GM13976 (cell line): ENCODE data around the gene ELP1.
A peak's percentile ranks its signal among the peaks of the same experiment; 100 is the strongest.

Experiments used
- DNase-seq: peaks from one replicate; pipeline ENCODE4 v3.0.0; 2012; ENCODE audit warnings: low spot score
- in situ Hi-C: fragments of 300-500 bp; cut with MboI; formaldehyde crosslinking; loops from one replicate; pipeline ENCODE4 v1.12.0; 2022; ENCODE audit warnings: low sequenced_read_pairs, mixed read lengths, inconsistent platforms; ENCODE audit not compliant: unreplicated experiment
- TF ChIP-seq, protein P1 (sequence below): IDR thresholded peaks from 2 replicates; pipeline ENCODE4 v1.5.1; 2012; ENCODE audit warnings: borderline replicate concordance, mild to moderate bottlenecking; ENCODE audit not compliant: insufficient read depth; ENCODE audit errors: extremely low read depth, missing control alignments, control extremely low read depth

Gene ELP1

DNA sequence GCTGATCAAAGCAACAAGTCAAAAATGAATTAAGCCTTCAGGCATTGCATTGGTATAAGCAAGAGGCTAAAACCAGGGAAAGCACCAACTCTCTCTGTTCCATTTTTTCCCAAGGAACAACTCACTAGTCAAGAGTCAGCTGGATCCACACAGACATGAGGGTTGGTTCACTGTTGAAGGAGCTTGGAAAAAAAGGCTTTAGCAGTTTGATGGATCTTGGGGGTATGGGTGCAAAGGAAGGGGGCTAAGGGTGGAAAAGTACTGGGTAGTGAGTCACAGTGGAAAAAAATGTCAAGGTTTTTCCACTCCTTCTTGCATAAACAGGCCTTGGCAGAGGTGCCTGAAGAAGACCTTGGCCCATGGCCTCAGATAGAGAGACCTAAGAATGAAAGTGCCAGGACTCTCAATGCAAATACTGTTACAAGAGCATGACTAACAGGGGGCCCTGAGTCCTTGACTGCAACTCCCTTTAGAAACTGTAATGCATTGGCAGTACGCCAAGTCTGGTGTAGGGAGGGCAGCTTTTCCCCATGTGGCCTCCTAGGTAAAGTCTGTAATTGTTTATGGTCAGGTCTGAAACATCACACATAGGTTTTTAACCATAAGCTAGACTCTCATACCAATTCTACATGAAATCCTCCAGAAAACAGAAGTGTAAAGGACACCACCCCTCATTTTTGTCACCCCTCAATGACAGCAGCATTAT, 48.1 kb downstream of the ELP1 start:
- in situ Hi-C loops = no loop called here
- peak; percentile 71 for DNase-seq
- TF ChIP-seq, protein P1, sequence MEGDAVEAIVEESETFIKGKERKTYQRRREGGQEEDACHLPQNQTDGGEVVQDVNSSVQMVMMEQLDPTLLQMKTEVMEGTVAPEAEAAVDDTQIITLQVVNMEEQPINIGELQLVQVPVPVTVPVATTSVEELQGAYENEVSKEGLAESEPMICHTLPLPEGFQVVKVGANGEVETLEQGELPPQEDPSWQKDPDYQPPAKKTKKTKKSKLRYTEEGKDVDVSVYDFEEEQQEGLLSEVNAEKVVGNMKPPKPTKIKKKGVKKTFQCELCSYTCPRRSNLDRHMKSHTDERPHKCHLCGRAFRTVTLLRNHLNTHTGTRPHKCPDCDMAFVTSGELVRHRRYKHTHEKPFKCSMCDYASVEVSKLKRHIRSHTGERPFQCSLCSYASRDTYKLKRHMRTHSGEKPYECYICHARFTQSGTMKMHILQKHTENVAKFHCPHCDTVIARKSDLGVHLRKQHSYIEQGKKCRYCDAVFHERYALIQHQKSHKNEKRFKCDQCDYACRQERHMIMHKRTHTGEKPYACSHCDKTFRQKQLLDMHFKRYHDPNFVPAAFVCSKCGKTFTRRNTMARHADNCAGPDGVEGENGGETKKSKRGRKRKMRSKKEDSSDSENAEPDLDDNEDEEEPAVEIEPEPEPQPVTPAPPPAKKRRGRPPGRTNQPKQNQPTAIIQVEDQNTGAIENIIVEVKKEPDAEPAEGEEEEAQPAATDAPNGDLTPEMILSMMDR = no peak

DNA sequence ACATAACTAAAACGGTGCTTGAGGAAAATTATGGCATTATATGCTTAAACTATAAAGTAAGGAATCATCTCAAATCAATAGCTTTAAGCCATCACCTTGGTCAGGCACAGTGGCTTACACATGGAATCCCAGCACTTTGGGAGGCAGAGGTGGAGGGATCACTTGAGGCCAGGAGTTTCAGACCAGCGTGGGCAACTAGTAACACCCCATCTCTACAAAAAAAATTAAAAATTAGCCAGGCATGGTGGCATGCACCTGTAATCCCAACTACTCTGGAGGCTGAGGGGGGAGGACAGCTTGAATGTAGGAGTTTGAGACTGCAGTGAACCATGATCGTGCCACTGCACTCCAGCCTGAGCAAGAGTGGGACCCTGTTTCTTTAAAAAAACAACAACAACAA, 49.2 kb downstream of the ELP1 start:
- in situ Hi-C loops = no loop called here
- TF ChIP-seq, protein P1 = no peak
- no peak for DNase-seq

DNA sequence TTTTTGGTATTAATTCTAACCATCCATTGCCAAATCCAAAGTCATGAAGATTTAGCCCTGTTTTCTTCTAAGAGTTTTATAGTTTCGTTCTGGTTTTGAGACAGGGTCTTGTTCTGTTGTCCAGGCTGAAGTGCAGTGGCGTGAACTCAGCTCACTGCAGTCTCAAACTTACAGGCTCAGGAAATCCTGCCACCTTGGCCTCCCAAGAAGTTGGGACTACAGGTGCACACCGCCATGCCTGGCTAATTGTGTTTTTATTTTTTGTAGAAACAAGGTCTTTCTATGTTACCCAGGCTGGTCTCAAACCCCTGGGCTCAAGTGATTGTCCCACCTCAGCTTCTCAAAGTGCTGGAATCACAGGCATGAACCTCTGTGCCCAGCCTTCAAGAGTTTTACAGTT, 50.8 kb downstream of the ELP1 start:
- TF ChIP-seq, protein P1 = no peak
- in situ Hi-C loops = no loop called here
- no peak for DNase-seq

DNA sequence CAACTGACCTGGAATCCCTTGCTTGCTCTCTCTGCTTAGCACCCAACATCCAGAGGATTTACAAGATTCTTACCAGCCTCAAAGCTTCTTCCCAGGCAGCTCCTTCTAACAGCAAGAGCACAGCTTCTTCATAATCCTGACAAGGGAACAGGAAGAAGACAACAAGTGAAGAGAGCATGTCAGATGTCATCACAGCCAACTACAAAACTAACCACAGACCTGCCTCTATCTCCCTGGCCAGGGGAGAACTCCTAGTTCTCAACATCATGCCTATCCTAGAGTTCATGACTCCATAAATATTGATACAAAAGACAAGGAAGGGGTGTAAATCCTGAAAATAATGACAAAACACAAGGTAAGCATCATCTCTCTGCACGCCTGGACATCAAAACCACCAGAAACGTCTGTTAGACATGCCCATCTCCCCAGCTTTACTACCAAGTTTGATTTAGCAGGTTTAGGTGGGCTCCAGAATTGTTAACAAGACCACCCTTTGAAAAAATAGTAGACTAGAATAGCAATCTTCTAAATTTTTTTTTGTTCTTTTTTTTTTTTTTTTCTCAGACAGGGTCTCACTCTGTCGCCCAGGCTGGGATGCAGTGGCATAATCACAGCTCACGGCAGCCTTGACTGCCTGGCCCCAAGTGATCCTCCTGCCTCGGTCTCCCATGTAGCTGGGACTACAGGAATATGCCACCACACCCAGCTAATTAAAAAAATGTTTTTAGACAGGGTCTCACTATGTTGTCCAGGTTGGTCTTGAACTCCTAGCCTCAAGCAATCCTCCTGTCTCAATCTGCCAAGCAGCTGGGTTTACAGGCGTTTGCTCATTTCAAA, 51.7 kb downstream of the ELP1 start:
- DNase-seq = no peak
- TF ChIP-seq, protein P1 = no peak
- in situ Hi-C loops = no loop called here

DNA sequence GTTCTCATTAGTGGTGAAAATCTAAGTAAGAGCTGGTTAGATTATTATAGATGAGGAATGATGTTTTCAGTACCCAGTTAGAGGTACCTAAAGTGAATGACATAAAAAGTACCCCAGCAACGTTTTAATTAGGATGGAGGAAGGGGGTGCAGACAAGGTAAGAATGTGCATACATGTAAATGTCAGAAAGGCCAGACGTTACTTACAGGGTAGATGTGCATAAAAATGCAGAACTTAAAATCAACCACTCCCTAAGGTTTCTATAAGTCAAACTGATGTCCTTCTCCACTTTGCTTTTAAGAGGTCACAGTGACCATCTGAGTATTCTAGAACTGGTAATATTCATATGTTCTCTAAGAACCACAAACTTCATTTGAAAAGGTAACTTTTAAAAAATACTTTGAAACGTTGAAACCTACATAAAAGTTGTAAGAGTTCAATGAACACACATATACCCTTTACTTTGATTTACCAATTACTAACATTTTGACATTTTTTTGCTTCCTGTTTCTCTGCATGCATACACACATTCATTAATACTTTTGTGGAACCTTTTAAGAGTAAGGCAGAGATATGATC, 53.1 kb downstream of the ELP1 start:
- DNase-seq = no peak
- TF ChIP-seq, protein P1 = no peak
- in situ Hi-C loops = no loop called here

DNA sequence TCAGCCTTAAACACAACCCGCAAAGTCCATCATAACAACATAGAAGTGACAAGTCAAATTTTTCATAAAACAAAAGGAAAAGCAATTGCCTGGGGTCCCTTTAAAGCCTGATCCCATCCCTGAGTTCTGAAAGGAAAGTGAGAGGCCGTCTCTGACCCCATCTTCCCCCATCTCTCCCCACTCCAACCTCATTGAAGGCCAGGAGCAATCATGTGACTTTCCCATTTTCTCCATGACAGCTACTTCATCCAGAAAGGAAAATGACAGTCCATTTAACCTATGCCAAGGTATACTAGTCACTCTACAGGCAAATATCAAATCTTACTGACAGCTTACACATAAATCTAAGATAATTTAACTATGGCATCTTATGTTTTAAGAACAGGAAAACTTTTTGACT, 56.4 kb downstream of the ELP1 start:
- in situ Hi-C loops = no loop called here
- DNase-seq = no peak
- TF ChIP-seq, protein P1 = no peak
